ENCODE results near the gene OR4K1.
"Not testable (repeated sequence)": the region's sequence is repeated elsewhere in the genome, so short reads cannot be mapped to it uniquely, and the experiment has no call there.

The OR4K1 gene

GRCh38 chr14:19917955-19918518, 12.7 kb upstream of the OR4K1 start:
- no peak overlapping the region for H3K27ac ChIP-seq
- DNase-seq (ENCODE audit: low spot score): no peak
- TF ChIP-seq, protein P1, sequence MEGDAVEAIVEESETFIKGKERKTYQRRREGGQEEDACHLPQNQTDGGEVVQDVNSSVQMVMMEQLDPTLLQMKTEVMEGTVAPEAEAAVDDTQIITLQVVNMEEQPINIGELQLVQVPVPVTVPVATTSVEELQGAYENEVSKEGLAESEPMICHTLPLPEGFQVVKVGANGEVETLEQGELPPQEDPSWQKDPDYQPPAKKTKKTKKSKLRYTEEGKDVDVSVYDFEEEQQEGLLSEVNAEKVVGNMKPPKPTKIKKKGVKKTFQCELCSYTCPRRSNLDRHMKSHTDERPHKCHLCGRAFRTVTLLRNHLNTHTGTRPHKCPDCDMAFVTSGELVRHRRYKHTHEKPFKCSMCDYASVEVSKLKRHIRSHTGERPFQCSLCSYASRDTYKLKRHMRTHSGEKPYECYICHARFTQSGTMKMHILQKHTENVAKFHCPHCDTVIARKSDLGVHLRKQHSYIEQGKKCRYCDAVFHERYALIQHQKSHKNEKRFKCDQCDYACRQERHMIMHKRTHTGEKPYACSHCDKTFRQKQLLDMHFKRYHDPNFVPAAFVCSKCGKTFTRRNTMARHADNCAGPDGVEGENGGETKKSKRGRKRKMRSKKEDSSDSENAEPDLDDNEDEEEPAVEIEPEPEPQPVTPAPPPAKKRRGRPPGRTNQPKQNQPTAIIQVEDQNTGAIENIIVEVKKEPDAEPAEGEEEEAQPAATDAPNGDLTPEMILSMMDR (conservative IDR thresholded peaks at IDR 0.05; ENCODE audit: low read depth): no peak
- ChIA-PET CTCF (no interaction called here), POLR2A (ENCODE audit: low non-redundant PET) (no interaction called here)

- DNase-seq (ENCODE audit: low spot score): peak; percentile 10
- H3K27ac ChIP-seq: no peak overlapping the region
- CTCF ChIA-PET: no interaction called here
- POLR2A ChIA-PET (ENCODE audit: low non-redundant PET): no interaction called here
- TF ChIP-seq, protein P1 (conservative IDR thresholded peaks at IDR 0.05; ENCODE audit: low read depth): no peak
Measured at GRCh38 chr14:19918553-19919264, 12.0 kb upstream of the OR4K1 start.

- no peak for DNase-seq (ENCODE audit: low spot score)
- ChIA-PET CTCF (no interaction called here), POLR2A (ENCODE audit: low non-redundant PET) (no interaction called here)
- H3K27ac ChIP-seq: no peak within 1 kb of the TSS
- TF ChIP-seq, protein P1 (conservative IDR thresholded peaks at IDR 0.05; ENCODE audit: low read depth): no peak
Measured at GRCh38 chr14:19920021-19920657, 10.6 kb upstream of the OR4K1 start, which contains the start of gene OR4K5. Gene OR4K5, plus strand, starts transcription at chr14:19920607. Its CDS starts 0 bp downstream, at chr14:19920607.

- no peak for DNase-seq (ENCODE audit: low spot score)
- no peak overlapping the region for H3K27ac ChIP-seq
- CTCF ChIA-PET: no interaction called here
- POLR2A ChIA-PET (ENCODE audit: low non-redundant PET): no interaction called here
- TF ChIP-seq, protein P1 (conservative IDR thresholded peaks at IDR 0.05; ENCODE audit: low read depth): no peak
Measured at GRCh38 chr14:19941668-19942067, 11.0 kb downstream of the OR4K1 start.

DNA sequence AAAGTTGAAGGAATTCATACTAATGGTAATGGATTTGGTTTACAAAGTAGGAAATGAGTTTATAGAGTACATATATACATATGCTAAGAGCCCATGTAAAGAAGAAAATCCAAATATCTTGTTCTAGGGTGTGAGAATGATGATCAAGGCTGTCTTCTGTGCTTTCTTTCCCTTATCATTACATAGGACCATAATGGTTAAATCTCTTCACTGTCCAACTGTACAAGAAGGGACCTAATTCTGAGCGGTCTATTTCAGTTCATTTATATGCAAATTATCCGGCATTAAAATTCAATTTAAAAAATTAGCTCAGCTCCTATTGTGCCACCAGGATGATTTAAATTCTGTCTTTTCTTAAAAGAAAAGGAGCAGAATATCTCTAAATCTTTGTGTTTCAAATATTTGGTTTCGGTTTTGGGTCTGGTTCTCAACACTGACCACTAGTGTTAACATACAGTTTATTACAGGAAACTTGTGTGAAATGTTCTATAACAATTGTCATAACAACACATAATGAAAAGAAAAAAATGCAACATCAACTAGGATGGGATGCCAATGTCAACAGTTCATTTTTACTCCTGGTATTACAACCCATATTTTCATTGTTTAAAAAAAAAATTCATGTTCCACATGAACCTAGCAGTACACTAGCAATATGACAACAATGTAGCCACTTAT, 16.8 kb downstream of the OR4K1 start:
- TF ChIP-seq, protein P1 (conservative IDR thresholded peaks at IDR 0.05; ENCODE audit: low read depth): no peak
- no peak overlapping the region for H3K27ac ChIP-seq
- CTCF ChIA-PET: no interaction called here
- DNase-seq (ENCODE audit: low spot score): no peak
- POLR2A ChIA-PET (ENCODE audit: low non-redundant PET): no interaction called here

GRCh38 chr14:19949218-19949617, 18.5 kb downstream of the OR4K1 start:
- TF ChIP-seq, protein P1 (conservative IDR thresholded peaks at IDR 0.05; ENCODE audit: low read depth): no peak
- DNase-seq (ENCODE audit: low spot score): no peak
- no peak overlapping the region for H3K27ac ChIP-seq
- CTCF ChIA-PET: no interaction called here
- POLR2A ChIA-PET (ENCODE audit: low non-redundant PET): no interaction called here

- CTCF ChIA-PET; H3K27ac ChIP-seq; DNase-seq (ENCODE audit: low spot score); POLR2A ChIA-PET (ENCODE audit: low non-redundant PET): not testable (repeated sequence)
Measured at GRCh38 chr14:19969735-19970134, 39.0 kb downstream of the OR4K1 start.

All from RWPE1 (cell line).